Left ventricle myocardium superior (tissue), 1 donor: ENCODE measurements around the gene CCDC150. TPM values are rescaled to one million over a fixed set of nuclear protein-coding genes. Genes with fewer than 3 reads are reported as not detected.
A peak's percentile ranks its signal among the peaks of the same experiment; 100 is the strongest.
"Not testable (repeated sequence)": the region's sequence is repeated elsewhere in the genome, so short reads cannot be mapped to it uniquely, and the experiment has no call there.

Experiments used
- ATAC-seq: fragments of 200-7000 bp; cut with Tn5 transposase; one replicate; pipeline ENCODE4 v1.9.1; 2020; ENCODE audit warnings: mild to moderate bottlenecking, moderate library complexity
- DNase-seq: peaks from one replicate; pipeline ENCODE4 v3.0.0-alpha.2; 2020
- intact Hi-C: fragments of 100-400 bp; cut with micrococcal nuclease; formaldehyde crosslinking; loops from one replicate; pipeline ENCODE4 v1.11.0; 2022
- long read RNA-seq: library from polyadenylated mRNA; unstranded; transcript quantifications from one replicate; pipeline ENCODE4 v2.0.0, GENCODE V29; 2021
- total RNA-seq: library from RNA; stranded (reverse); fragmentation: NEBNext Ultra II Directional; extraction: Animal tissue kit (Norgen Biotek cat#: 25700); gene quantifications from one replicate; pipeline ENCODE4 v1.2.1, GENCODE V29; 2021
- donor health status: DM: no; HTN: yes; CAD: no; lungs with severe emphysema.

The CCDC150 gene
- total RNA-seq = 0.74 TPM
- long read RNA-seq = 0 reads

GRCh38 chr2:196639180-196640030 is at the start of gene CCDC150:
Gene CCDC150, plus strand, starts transcription at chr2:196639715. Its CDS starts 52 bp downstream, at chr2:196639767.
- DNase-seq = peak; percentile 96
- ATAC-seq = peak; percentile 100
- intact Hi-C loops = no loop called here

- intact Hi-C loops = no loop called here
Measured at GRCh38 chr2:196590286-196590685, 49.2 kb upstream of the CCDC150 start.

GRCh38 chr2:196591004-196591403 is 48.5 kb upstream of the CCDC150 start:
- intact Hi-C loops = no loop called here
- ATAC-seq (no peak), DNase-seq (no peak)

More at GRCh38 chr2:196590286-196590685, 49.2 kb upstream of the CCDC150 start:
- DNase-seq (no peak), ATAC-seq (no peak)

GRCh38 chr2:196591621-196592022 is 47.9 kb upstream of the CCDC150 start:
- intact Hi-C loops = no loop called here
- ATAC-seq = no peak

GRCh38 chr2:196592331-196592910 is 47.1 kb upstream of the CCDC150 start:
- no peak for DNase-seq
- intact Hi-C loops = no loop called here

More at GRCh38 chr2:196591621-196592022, 47.9 kb upstream of the CCDC150 start:
- DNase-seq = no peak

GRCh38 chr2:196592911-196593881 is 46.3 kb upstream of the CCDC150 start, which contains the start of gene HECW2:
Gene HECW2, minus strand, starts transcription at chr2:196593554.
- intact Hi-C loops = no loop called here
- DNase-seq = peak; percentile 68
- ATAC-seq = peak; percentile 87

More at GRCh38 chr2:196592331-196592910, 47.1 kb upstream of the CCDC150 start:
- ATAC-seq = peak; percentile 40

- intact Hi-C loops = no loop called here
- DNase-seq (no peak), ATAC-seq (no peak)
Measured at GRCh38 chr2:196594158-196594557, 45.4 kb upstream of the CCDC150 start.

GRCh38 chr2:196597531-196597930 is 42.0 kb upstream of the CCDC150 start:
- no peak for ATAC-seq
- intact Hi-C loops = no loop called here

GRCh38 chr2:196598412-196598811 is 41.1 kb upstream of the CCDC150 start:
- intact Hi-C loops = no loop called here
- DNase-seq (no peak), ATAC-seq (no peak)

More at GRCh38 chr2:196597531-196597930, 42.0 kb upstream of the CCDC150 start:
- no peak for DNase-seq

- intact Hi-C loops = no loop called here
- DNase-seq (no peak), ATAC-seq (no peak)
Measured at GRCh38 chr2:196598846-196599245, 40.7 kb upstream of the CCDC150 start.

- DNase-seq (peak; percentile 70), ATAC-seq (peak; percentile 99)
- intact Hi-C loops = no loop called here
Measured at GRCh38 chr2:196601430-196602306, 37.8 kb upstream of the CCDC150 start.

GRCh38 chr2:196604196-196604595 is 35.3 kb upstream of the CCDC150 start:
- no peak for DNase-seq
- intact Hi-C loops = no loop called here
- no peak for ATAC-seq

GRCh38 chr2:196606516-196606915 is 33.0 kb upstream of the CCDC150 start:
- DNase-seq (no peak), ATAC-seq (no peak)
- intact Hi-C loops = no loop called here

- DNase-seq (no peak), ATAC-seq (no peak)
- intact Hi-C loops = no loop called here
Measured at GRCh38 chr2:196607073-196607472, 32.4 kb upstream of the CCDC150 start.

GRCh38 chr2:196607896-196608295 is 31.6 kb upstream of the CCDC150 start:
- DNase-seq, ATAC-seq, intact Hi-C loops: not testable (repeated sequence)

GRCh38 chr2:196609806-196610205 is 29.7 kb upstream of the CCDC150 start:
- ATAC-seq (no peak), DNase-seq (no peak)
- intact Hi-C loops = no loop called here

- no peak for ATAC-seq
- intact Hi-C loops = no loop called here
Measured at GRCh38 chr2:196610796-196611195, 28.7 kb upstream of the CCDC150 start.

GRCh38 chr2:196613302-196613701 is 26.2 kb upstream of the CCDC150 start:
- ATAC-seq = no peak
- no peak for DNase-seq
- intact Hi-C loops = no loop called here

More at GRCh38 chr2:196610796-196611195, 28.7 kb upstream of the CCDC150 start:
- DNase-seq = no peak
